Astrocyte (in vitro differentiated cells and primary cell): Measurements from ENCODE around the gene ACSBG1.

Source experiments
- EZH2 ChIP-seq: IDR thresholded peaks from 2 replicates; pipeline ENCODE4 v1.6.1; 2012; ENCODE audit warnings: mild to moderate bottlenecking, low read length, inconsistent platforms; ENCODE audit not compliant: insufficient read depth
- TF ChIP-seq, protein P1 (sequence below): IDR thresholded peaks from 2 replicates; pipeline ENCODE4 v1.5.1; 2011; ENCODE audit warnings: low read depth, mild to moderate bottlenecking, inconsistent platforms, low read length, moderate library complexity; ENCODE audit not compliant: insufficient read depth

DNA sequence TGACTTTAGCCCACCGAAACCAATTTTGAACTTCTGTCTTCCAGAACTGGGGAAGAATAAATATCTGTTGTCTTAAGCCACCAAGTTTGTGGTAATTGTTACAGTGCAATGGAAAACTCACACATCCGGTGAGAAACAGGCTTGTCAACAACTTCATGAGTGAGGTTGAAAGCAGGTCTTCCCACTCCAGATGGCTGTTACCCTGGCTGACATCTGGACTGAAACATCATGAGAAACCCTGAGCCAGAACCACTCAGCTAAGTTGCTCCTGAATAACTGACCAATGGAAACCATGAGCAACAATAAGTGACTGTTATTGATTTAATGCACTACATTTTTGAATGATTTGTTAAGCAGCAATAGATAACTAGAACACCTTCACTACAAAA is 10.3 kb downstream of the ACSBG1 start:
- no peak for TF ChIP-seq EZH2
- TF ChIP-seq, protein P1, sequence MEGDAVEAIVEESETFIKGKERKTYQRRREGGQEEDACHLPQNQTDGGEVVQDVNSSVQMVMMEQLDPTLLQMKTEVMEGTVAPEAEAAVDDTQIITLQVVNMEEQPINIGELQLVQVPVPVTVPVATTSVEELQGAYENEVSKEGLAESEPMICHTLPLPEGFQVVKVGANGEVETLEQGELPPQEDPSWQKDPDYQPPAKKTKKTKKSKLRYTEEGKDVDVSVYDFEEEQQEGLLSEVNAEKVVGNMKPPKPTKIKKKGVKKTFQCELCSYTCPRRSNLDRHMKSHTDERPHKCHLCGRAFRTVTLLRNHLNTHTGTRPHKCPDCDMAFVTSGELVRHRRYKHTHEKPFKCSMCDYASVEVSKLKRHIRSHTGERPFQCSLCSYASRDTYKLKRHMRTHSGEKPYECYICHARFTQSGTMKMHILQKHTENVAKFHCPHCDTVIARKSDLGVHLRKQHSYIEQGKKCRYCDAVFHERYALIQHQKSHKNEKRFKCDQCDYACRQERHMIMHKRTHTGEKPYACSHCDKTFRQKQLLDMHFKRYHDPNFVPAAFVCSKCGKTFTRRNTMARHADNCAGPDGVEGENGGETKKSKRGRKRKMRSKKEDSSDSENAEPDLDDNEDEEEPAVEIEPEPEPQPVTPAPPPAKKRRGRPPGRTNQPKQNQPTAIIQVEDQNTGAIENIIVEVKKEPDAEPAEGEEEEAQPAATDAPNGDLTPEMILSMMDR, result no peak
